ENCODE results near the gene YY2. TPM values are rescaled to one million over a fixed set of nuclear protein-coding genes. Genes with fewer than 3 reads are reported as not detected.

YY2 gene
- polyA plus RNA-seq, 1 donor = 2.8 TPM

Other genes starting within 250 kb of the YY2 start
- 0.81 TPM for gene KLHL34, start 197.7 kb upstream of the YY2 start, polyA plus RNA-seq
- 4.9 TPM for gene SMPX, start 97.9 kb upstream of the YY2 start, polyA plus RNA-seq
- 19.1 TPM for gene MBTPS2, start 16.4 kb upstream of the YY2 start, polyA plus RNA-seq
- 87.3 TPM for gene SMS, start 84.7 kb downstream of the YY2 start, polyA plus RNA-seq
- gene PHEX, start 176.3 kb downstream of the YY2 start, polyA plus RNA-seq = 0.55 TPM